Kidney epithelial cell (primary cell): Measurements from ENCODE around the gene RGP1. TPM values are rescaled to one million over a fixed set of nuclear protein-coding genes. Genes with fewer than 3 reads are reported as not detected.

ENCODE experiments used
- DNase-seq: peaks from one replicate; pipeline ENCODE4 v3.0.0-alpha.2; 2010; ENCODE audit warnings: low read depth
- H3K27me3 ChIP-seq: 2 replicates; pipeline ENCODE4 v1.6.0; 2011; ENCODE audit warnings: low read length; ENCODE audit not compliant: control insufficient read depth, insufficient read depth
- H3K36me3 ChIP-seq: 2 replicates; pipeline ENCODE4 v1.5.1; 2011; ENCODE audit warnings: low read length; ENCODE audit not compliant: control insufficient read depth, insufficient read depth
- H3K4me3 ChIP-seq: 2 replicates; pipeline ENCODE4 v1.5.1; 2011; ENCODE audit warnings: low read depth, mild to moderate bottlenecking, control low read depth, low read length
- total RNA-seq: library from RNA; depleted of rRNA; stranded (reverse); fragments of >200 nt; gene quantifications from 2 replicates; pipeline ENCODE4 v1.2.3, GENCODE V29; 2015
- TF ChIP-seq, protein P1 (sequence below): IDR thresholded peaks from 2 replicates; pipeline ENCODE4 v1.5.1; 2011; ENCODE audit warnings: mild to moderate bottlenecking, moderate library complexity, low read length, control low read depth, inconsistent platforms; ENCODE audit not compliant: insufficient read depth, poor library complexity, severe bottlenecking

The RGP1 gene
- total RNA-seq, 1 donor from 2014 or later, result 21.5 TPM

DNA sequence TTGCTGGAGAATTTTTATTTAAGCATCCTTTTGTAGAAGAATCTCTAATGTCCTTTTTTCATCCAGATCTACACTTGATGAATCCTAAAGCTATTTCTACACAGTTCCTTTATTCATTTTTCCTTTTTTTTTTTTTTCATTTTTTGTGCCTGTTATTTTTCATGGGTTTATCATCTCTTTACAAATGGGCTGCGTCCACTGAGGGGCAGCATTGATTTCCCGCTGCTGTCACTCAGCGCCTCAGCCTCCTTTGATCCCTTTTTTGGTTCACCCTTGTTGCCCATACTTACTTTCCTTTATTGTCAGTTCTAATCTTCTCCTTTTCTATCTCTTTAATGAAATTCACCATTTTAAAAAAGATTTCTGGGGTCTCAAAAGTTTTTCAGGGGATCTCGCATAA lies 10.7 kb downstream of the RGP1 start:
- Histone ChIP-seq H3K36me3 (no peaks in the 10 kb centered on the region), H3K27me3 (no peaks in the 10 kb centered on the region), H3K4me3 (no peak overlapping the region)
- DNase-seq, result no peak
- TF ChIP-seq, protein P1, sequence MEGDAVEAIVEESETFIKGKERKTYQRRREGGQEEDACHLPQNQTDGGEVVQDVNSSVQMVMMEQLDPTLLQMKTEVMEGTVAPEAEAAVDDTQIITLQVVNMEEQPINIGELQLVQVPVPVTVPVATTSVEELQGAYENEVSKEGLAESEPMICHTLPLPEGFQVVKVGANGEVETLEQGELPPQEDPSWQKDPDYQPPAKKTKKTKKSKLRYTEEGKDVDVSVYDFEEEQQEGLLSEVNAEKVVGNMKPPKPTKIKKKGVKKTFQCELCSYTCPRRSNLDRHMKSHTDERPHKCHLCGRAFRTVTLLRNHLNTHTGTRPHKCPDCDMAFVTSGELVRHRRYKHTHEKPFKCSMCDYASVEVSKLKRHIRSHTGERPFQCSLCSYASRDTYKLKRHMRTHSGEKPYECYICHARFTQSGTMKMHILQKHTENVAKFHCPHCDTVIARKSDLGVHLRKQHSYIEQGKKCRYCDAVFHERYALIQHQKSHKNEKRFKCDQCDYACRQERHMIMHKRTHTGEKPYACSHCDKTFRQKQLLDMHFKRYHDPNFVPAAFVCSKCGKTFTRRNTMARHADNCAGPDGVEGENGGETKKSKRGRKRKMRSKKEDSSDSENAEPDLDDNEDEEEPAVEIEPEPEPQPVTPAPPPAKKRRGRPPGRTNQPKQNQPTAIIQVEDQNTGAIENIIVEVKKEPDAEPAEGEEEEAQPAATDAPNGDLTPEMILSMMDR, result no peak

DNA sequence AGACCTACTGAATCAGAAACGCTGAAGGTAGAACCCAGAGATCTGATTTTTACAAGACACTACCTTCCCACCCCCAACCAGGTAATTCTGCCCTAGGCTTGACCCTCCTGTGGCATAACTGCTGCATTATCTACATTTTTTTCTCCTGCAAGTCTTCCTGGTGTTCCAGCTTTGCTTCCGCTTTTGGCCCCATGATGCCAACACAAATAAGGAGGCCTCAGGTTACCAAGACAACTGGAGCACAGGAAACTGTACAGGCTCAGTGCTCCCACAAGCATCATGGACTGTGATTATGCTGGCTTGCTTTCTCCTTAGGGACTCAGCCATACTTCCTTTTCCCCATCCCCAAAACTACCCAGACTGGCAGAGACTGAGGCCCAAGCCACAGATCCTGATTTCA lies 11.6 kb downstream of the RGP1 start:
- TF ChIP-seq, protein P1, result no peak
- Histone ChIP-seq H3K4me3 (no peak overlapping the region), H3K27me3 (no peaks in the 10 kb centered on the region), H3K36me3 (no peaks in the 10 kb centered on the region)
- DNase-seq, result no peak

GRCh38 chr9:35763181-35763580 lies 14.1 kb downstream of the RGP1 start:
- no peaks in the 10 kb centered on the region for H3K36me3 ChIP-seq
- no peak for DNase-seq
- no peaks in the 10 kb centered on the region for H3K27me3 ChIP-seq
- TF ChIP-seq, protein P1, result no peak
- no peak overlapping the region for H3K4me3 ChIP-seq

DNA sequence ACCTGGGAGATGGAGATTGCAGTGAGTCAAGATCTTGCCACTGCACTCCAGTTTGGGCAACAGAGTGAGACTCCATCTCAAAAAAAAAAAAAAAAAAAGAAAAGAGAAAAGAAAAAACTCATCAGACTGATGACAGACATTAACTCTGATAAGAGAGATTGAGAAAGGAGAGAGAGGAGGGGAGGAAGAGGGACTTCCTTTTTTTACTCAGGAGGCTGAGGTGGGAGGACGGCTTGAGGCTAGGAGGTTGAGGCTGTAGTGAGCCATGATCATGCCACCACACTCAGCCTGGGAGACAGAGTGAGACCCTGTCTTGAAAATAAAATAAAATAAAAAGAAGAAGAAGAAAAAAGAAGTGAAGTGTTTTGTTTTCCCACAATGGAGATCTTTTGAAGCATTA lies 14.7 kb downstream of the RGP1 start:
- TF ChIP-seq, protein P1, result no peak
- Histone ChIP-seq H3K4me3 (no peak overlapping the region), H3K27me3 (no peaks in the 10 kb centered on the region), H3K36me3 (no peaks in the 10 kb centered on the region)
- DNase-seq, result no peak

DNA sequence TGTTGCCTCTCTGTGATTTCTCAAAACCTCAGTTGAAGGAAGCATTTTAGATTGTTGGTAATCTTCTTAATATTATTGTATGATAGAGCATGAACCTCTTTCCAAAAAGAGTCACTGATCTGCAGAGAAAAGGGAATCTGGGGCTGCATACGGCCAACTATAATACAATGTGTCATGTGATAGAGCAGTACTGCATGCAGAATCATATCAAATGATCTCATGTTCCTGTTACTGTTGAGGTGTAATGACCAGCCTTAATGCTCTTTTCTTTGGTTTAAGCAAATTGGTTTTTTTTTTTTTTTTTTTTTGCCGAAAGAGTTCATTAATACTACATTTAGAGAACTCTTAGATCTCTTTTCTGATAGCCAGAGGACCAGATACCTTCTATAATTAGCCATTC lies 17.9 kb downstream of the RGP1 start:
- TF ChIP-seq, protein P1, result no peak
- Histone ChIP-seq H3K36me3 (no peaks in the 10 kb centered on the region), H3K27me3 (no peaks in the 10 kb centered on the region), H3K4me3 (no peak overlapping the region)
- no peak for DNase-seq

DNA sequence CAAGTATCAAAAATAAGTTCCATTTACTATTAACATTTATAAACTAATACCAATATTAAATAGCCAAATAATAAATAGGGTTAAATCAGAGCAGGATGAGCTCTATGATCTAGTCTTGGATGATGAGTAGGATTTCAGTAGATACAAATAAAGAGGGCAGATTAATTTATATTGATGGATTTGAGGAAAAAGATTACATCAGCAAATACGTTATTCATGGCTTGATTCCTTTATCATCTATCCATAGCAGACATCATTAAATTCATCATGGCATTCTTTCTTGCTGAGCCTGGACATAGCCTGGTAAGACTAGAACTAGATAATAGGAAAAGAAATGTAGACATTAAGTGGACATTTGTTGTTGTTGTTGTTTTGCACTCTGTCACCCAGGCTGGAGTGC lies 18.4 kb downstream of the RGP1 start:
- no peaks in the 10 kb centered on the region for H3K36me3 ChIP-seq
- TF ChIP-seq, protein P1, result no peak
- H3K27me3 ChIP-seq, result no peaks in the 10 kb centered on the region
- no peak overlapping the region for H3K4me3 ChIP-seq
- no peak for DNase-seq
